Measurements from ENCODE around the gene NCAM1. TPM values are rescaled to one million over a fixed set of nuclear protein-coding genes. Genes with fewer than 3 reads are reported as not detected.

NCAM1 gene
- total RNA-seq, 1 experiment from 2014 or later: 0.22 TPM

GRCh38 chr11:112931703-112932102 is 29.5 kb upstream of the NCAM1 start:
- Histone ChIP-seq H2AFZ (ENCODE audit: low read depth, low read length, poor library complexity, severe bottlenecking) (no peak overlapping the region), H3K9me3 (ENCODE audit: control insufficient read depth in 1 of 2, insufficient read depth in 1 of 2, low read depth in 1 of 2, low read length in 2 of 2) (no peaks in the 10 kb centered on the region), H3K4me1 (ENCODE audit: control insufficient read depth in 1 of 2, insufficient read depth in 2 of 2, low read length in 2 of 2) (no peaks in the 10 kb centered on the region), H4K20me1 (ENCODE audit: insufficient read depth) (no peaks in the 10 kb centered on the region), H3K4me3 (replicated peaks in 1 of 2; ENCODE audit: low read depth in 1 of 2, low read length in 2 of 2) (no peak overlapping the region), H3K36me3 (ENCODE audit: control insufficient read depth in 1 of 2, insufficient read depth in 2 of 2, low read length in 2 of 2) (no peaks in the 10 kb centered on the region), H3K79me2 (ENCODE audit: insufficient read depth, low read length) (no peaks in the 10 kb centered on the region), H3K9ac (ENCODE audit: low read length) (no peak overlapping the region), H3K27ac (ENCODE audit: low read depth, low read length) (no peak overlapping the region), H3K27me3 (ENCODE audit: insufficient read depth, low read length) (peaks cover 63% of the 10 kb centered on the region), H3K4me2 (ENCODE audit: low read length) (no peak overlapping the region), H3K9me2 (ENCODE audit: insufficient read depth) (no peaks in the 10 kb centered on the region)
- no peak for DNase-seq (ENCODE audit: low read depth, low spot score)
- intact Hi-C loops (cut with micrococcal nuclease): no loop called here
- RAD21 ChIA-PET (ENCODE audit: low non-redundant PET in 1 of 2, low total read pairs in 2 of 2, uncharacterized antibody in 2 of 2, unreplicated experiment in 2 of 2): no interaction called here
- CTCF ChIA-PET: no interaction called here
- POLR2A ChIA-PET: no interaction called here
- ATAC-seq: no peak
- no peak for TF ChIP-seq SRF (IDR thresholded peaks at IDR 0.05; ENCODE audit: low read depth)
- TF ChIP-seq FOSL1 (IDR thresholded peaks at IDR 0.05; ENCODE audit: low read depth): no peak
- no TSS peak for BruUV-seq (replicated peaks)

- Histone ChIP-seq H2AFZ (ENCODE audit: low read depth, low read length, poor library complexity, severe bottlenecking) (no peak overlapping the region), H3K4me3 (replicated peaks in 1 of 2; ENCODE audit: low read depth in 1 of 2, low read length in 2 of 2) (no peak overlapping the region), H3K9me3 (ENCODE audit: control insufficient read depth in 1 of 2, insufficient read depth in 1 of 2, low read depth in 1 of 2, low read length in 2 of 2) (no peaks in the 10 kb centered on the region), H4K20me1 (ENCODE audit: insufficient read depth) (no peaks in the 10 kb centered on the region), H3K4me2 (ENCODE audit: low read length) (no peak overlapping the region), H3K79me2 (ENCODE audit: insufficient read depth, low read length) (no peaks in the 10 kb centered on the region), H3K9me2 (ENCODE audit: insufficient read depth) (no peaks in the 10 kb centered on the region), H3K27ac (ENCODE audit: low read depth, low read length) (no peak overlapping the region), H3K4me1 (ENCODE audit: control insufficient read depth in 1 of 2, insufficient read depth in 2 of 2, low read length in 2 of 2) (no peaks in the 10 kb centered on the region), H3K27me3 (ENCODE audit: insufficient read depth, low read length) (peaks cover 62% of the 10 kb centered on the region), H3K36me3 (ENCODE audit: control insufficient read depth in 1 of 2, insufficient read depth in 2 of 2, low read length in 2 of 2) (no peaks in the 10 kb centered on the region), H3K9ac (ENCODE audit: low read length) (no peak overlapping the region)
- intact Hi-C loops (cut with micrococcal nuclease): no loop called here
- no TSS peak for BruUV-seq (replicated peaks)
- ChIA-PET POLR2A (no interaction called here), CTCF (interaction anchor here (0.6 kb wide), 1 partner anchor 16 kb away, joined by 3 read pairs; no protein-coding TSS in a partner anchor), RAD21 (ENCODE audit: low non-redundant PET in 1 of 2, low total read pairs in 2 of 2, uncharacterized antibody in 2 of 2, unreplicated experiment in 2 of 2) (no interaction called here)
- ATAC-seq (no peak), DNase-seq (ENCODE audit: low read depth, low spot score) (no peak)
- TF ChIP-seq CBX3 (IDR thresholded peaks at IDR 0.05; ENCODE audit: low read depth) (no peak), POLR2A (IDR thresholded peaks at IDR 0.05; ENCODE audit: borderline replicate concordance, extremely low read depth, insufficient read depth, insufficient read length) (no peak), JUND (IDR thresholded peaks at IDR 0.05) (no peak), POLR2AphosphoS5 (IDR thresholded peaks at IDR 0.05; ENCODE audit: low read depth, low read length) (no peak), ZBTB33 (IDR thresholded peaks at IDR 0.05; ENCODE audit: extremely low read depth, insufficient replicate concordance, low read length) (no peak), CTCF (IDR thresholded peaks at IDR 0.05 in 2 of 3, conservative IDR thresholded peaks at IDR 0.05 in 1 of 3; ENCODE audit: borderline replicate concordance in 1 of 3, insufficient read depth in 1 of 3, low read depth in 2 of 3, low read length in 2 of 3) (no peak)
These were observed 28.6 kb upstream of the NCAM1 start for GRCh38 chr11:112932593-112932992.
